Measurements from ENCODE around the gene PRELP. TPM values are rescaled to one million over a fixed set of nuclear protein-coding genes. Genes with fewer than 3 reads are reported as not detected.

PRELP gene
- total RNA-seq, 1 experiment from 2014 or later = 0.07 TPM

DNA sequence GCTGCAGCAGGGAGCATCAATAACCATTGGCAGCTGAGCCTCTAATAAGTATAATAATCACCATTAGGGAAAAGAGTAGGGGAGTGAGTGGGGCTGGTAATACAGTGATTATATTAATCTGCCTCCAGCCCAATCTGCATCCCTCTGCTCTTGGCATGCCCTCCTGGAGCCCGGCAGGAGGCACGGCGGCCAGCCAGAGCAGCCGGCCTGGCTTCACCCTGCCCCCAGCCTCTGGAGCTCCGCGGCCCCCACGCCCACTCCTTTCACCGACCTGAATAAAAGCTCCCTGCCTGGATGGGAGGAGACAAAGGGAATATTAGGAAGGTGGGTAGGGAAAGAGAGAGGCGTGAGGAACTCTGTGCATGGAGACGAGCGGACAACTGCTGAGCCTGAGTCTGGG lies 46.6 kb downstream of the PRELP start:
- Histone ChIP-seq H3K79me1 (ENCODE audit: insufficient read depth, low read depth, low read length, poor library complexity, severe bottlenecking) (no peaks in the 10 kb centered on the region), H3K23me2 (ENCODE audit: insufficient read length, low read depth, low read length, poor library complexity, severe bottlenecking) (no peaks in the 10 kb centered on the region), H3K23ac (ENCODE audit: insufficient read length, low read depth, low read length) (no peak overlapping the region), H3K79me2 (ENCODE audit: insufficient read depth, low read length) (no peaks in the 10 kb centered on the region), H2BK12ac (ENCODE audit: insufficient read length, low read depth, low read length) (no peak overlapping the region), H3K9me3 (ENCODE audit: control insufficient read depth, low read depth, low read length) (no peaks in the 10 kb centered on the region), H2BK120ac (ENCODE audit: low read depth, low read length, poor library complexity, severe bottlenecking) (no peak overlapping the region), H3K9ac (ENCODE audit: extremely low read depth, insufficient read length, low read length) (no peak overlapping the region), H2AFZ (ENCODE audit: low read length) (no peak overlapping the region), H3K4me2 (ENCODE audit: insufficient read depth, insufficient read length, low read length) (no peak overlapping the region), H3K4me1 (ENCODE audit: insufficient read depth, low read length) (peaks cover 26% of the 10 kb centered on the region; the same call in 1 of the 2 replicates), H3K27ac (ENCODE audit: insufficient read length, low read depth, low read length) (no peak overlapping the region), H4K20me1 (ENCODE audit: control insufficient read depth, insufficient read depth, insufficient read length) (no peaks in the 10 kb centered on the region), H3K14ac (ENCODE audit: insufficient read depth, low read length) (no peak overlapping the region; the same call in 1 of the 2 replicates), H2BK15ac (ENCODE audit: low read depth, low read length) (no peak overlapping the region), H3K56ac (ENCODE audit: insufficient read length, low read depth, low read length) (no peak overlapping the region), H2BK20ac (ENCODE audit: low read depth, low read length, poor library complexity, severe bottlenecking) (no peak overlapping the region), H2AK5ac (ENCODE audit: insufficient read length, low read length) (no peak overlapping the region), H2BK5ac (ENCODE audit: insufficient read length, low read length) (no peak overlapping the region), H3T11ph (ENCODE audit: low read length) (no peak overlapping the region), H4K91ac (ENCODE audit: insufficient read length, low read depth, low read length) (no peak overlapping the region), H4K5ac (ENCODE audit: insufficient read length, low read depth, low read length) (no peak overlapping the region), H3K4ac (ENCODE audit: low read depth, low read length) (no peak overlapping the region), H3K18ac (ENCODE audit: insufficient read length, low read depth, low read length) (no peak overlapping the region), H3K27me3 (ENCODE audit: insufficient read depth, low read length) (peaks cover 15% of the 10 kb centered on the region; the same call in 1 of the 2 replicates), H4K8ac (replicated peaks; ENCODE audit: insufficient read length, low read depth, low read length) (no peak overlapping the region)
- Mint-ChIP-seq H3K4me3 (no peak overlapping the region; a peak in 2 of 5 replicates), H3K27ac (no peak overlapping the region), H3K27me3 (ENCODE audit: low read depth) (peaks cover 57% of the 10 kb centered on the region), H3K36me3 (ENCODE audit: insufficient read depth in 1 of 3, low read depth in 3 of 3) (no peaks in the 10 kb centered on the region), H3K9me3 (peaks cover 0 to 6% of the 10 kb centered on the region in 2 experiments; a peak in 1 of 5 replicates), H3K4me1 (peaks cover 74 to 79% of the 10 kb centered on the region in 2 experiments)
- TF ChIP-seq, protein P1, sequence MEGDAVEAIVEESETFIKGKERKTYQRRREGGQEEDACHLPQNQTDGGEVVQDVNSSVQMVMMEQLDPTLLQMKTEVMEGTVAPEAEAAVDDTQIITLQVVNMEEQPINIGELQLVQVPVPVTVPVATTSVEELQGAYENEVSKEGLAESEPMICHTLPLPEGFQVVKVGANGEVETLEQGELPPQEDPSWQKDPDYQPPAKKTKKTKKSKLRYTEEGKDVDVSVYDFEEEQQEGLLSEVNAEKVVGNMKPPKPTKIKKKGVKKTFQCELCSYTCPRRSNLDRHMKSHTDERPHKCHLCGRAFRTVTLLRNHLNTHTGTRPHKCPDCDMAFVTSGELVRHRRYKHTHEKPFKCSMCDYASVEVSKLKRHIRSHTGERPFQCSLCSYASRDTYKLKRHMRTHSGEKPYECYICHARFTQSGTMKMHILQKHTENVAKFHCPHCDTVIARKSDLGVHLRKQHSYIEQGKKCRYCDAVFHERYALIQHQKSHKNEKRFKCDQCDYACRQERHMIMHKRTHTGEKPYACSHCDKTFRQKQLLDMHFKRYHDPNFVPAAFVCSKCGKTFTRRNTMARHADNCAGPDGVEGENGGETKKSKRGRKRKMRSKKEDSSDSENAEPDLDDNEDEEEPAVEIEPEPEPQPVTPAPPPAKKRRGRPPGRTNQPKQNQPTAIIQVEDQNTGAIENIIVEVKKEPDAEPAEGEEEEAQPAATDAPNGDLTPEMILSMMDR (conservative IDR thresholded peaks at IDR 0.05) = no peak
- no peak for DNase-seq
- no CpG with 5 or more reads among the region's 11 CpGs for WGBS (ENCODE audit: extremely low coverage, insufficient read length, low lambda C conversion rate)

All from H9 (cell line).